Measurements from ENCODE around the gene SAMD8.

Gene SAMD8

DNA sequence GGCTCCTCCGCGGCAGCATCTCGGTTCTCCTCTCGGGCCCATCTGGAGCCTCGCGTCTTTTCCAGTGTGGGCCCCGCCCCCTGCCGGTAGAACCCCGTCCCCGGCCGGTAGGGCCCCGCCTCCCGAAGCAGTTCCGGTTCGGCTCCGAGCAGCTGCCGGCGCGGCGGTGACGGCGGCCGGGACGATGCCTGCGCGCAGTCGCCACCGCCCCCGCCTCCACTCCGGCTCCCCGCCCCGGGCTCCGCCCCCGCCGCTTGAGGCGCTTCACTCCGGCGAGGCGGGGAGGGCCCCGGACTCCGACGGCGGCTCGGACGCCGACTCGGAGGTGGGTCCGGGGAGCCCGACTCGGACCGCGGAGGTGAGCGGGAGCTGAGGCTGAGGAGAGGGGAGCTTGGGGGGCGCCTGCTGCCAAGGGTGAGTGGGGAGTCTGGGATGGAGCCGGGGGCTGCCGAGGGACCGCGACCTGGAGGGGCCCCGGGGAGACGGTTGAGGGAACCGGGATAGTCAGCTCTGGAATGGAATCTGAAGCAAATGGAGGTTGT, at the start of gene SAMD8:
TSS of gene SAMD8 (plus strand) at position 292 of the 542 bp plus-strand sequence. CDS start 38,873 bp downstream, outside the sequence.
- Mint-ChIP-seq H3K4me3 (peak within 1 kb of the TSS; percentile 97), H3K27me3 (no peaks in the 10 kb centered on the region), H3K27ac (peak within 1 kb of the TSS; percentile 94), H3K36me3 (ENCODE audit: low read depth) (peaks cover 19% of the 10 kb centered on the region), H3K4me1 (ENCODE audit: low read depth) (peaks cover 60% of the 10 kb centered on the region), H3K9me3 (no peaks in the 10 kb centered on the region)

DNA sequence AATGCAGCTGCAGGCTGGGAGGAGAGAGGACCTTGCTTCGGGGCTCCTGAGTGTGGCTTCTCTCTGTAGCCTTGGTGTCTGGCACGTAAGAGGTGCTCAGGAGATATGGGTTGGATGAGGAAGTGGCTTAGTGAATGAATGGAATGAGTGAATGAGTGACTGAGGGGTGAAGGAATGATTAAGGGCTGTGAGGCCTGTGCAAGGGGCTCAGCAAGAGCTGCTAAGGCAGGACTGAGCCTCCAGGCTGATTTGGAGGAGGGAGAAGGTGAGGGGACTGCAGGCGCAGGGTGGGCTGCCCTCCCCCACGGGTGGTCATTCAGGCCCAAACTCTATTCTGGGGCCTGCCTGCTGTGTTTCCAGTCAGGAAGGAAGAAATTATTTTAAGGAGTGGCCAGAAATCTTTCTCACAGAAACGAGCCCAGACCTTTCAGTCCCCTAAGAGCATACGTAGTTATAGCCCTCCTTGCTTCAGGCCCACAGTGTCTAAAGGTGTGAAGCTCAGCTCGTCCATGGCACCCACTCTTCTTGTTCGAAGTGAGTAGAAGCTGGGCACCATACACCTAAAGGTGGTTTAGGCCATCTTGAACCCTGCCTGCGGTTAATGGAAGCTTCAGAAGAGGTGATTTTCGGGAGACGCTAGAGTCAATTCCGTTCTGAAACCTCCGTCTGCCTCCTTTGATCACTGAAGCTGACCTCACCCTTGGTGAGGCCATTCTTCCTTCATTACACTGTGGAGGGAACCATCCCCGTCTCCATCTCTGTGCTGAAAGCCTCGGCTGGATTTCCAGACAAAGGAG, 49.5 kb upstream of the SAMD8 start:
- H3K4me1 Mint-ChIP-seq (ENCODE audit: low read depth): no peaks in the 10 kb centered on the region
- H3K27me3 Mint-ChIP-seq: no peaks in the 10 kb centered on the region
- no peak overlapping the region for H3K4me3 Mint-ChIP-seq
- H3K27ac Mint-ChIP-seq: no peak overlapping the region
- no peaks in the 10 kb centered on the region for H3K36me3 Mint-ChIP-seq (ENCODE audit: low read depth)
- H3K9me3 Mint-ChIP-seq: no peaks in the 10 kb centered on the region

DNA sequence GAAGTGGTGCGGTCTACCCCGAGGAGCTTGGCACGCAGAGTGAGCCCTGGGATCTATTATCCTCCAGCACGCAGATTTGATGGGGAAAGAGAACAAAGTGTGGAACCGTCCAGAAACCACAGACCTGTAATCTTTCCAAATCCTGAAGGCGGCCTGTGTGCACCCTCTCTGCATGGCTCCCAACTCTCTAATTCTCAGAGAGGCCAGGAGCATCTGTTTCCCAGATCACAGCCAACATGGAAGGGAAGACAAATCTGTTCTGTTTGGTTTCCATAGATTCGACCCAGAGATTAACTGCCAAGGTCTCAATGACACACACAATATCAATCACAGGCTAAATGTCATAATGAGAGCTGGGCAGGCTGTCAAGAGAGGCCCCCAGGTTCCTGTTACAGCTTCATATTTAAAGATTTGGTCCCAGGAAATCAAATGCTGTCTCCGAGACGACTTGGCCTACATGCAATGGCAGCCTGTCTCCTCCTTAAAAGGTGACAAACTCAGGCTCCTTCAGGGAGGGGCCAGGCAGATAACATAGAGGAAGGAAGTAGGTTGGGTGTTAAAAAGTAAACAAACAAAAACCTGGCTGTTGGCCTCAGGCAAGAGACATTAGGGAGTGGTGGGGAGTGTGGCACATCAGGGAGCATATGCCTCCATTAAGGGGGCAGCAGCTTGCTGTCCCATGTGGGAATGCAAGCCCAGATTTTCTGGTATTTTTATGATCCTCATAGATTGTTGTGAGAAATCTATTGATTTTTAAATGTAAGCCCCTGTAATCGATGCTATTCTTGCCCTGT, 48.8 kb upstream of the SAMD8 start:
- no peaks in the 10 kb centered on the region for H3K9me3 Mint-ChIP-seq
- H3K27me3 Mint-ChIP-seq: no peaks in the 10 kb centered on the region
- no peaks in the 10 kb centered on the region for H3K4me1 Mint-ChIP-seq (ENCODE audit: low read depth)
- no peak overlapping the region for H3K4me3 Mint-ChIP-seq
- no peak overlapping the region for H3K27ac Mint-ChIP-seq
- no peaks in the 10 kb centered on the region for H3K36me3 Mint-ChIP-seq (ENCODE audit: low read depth)

DNA sequence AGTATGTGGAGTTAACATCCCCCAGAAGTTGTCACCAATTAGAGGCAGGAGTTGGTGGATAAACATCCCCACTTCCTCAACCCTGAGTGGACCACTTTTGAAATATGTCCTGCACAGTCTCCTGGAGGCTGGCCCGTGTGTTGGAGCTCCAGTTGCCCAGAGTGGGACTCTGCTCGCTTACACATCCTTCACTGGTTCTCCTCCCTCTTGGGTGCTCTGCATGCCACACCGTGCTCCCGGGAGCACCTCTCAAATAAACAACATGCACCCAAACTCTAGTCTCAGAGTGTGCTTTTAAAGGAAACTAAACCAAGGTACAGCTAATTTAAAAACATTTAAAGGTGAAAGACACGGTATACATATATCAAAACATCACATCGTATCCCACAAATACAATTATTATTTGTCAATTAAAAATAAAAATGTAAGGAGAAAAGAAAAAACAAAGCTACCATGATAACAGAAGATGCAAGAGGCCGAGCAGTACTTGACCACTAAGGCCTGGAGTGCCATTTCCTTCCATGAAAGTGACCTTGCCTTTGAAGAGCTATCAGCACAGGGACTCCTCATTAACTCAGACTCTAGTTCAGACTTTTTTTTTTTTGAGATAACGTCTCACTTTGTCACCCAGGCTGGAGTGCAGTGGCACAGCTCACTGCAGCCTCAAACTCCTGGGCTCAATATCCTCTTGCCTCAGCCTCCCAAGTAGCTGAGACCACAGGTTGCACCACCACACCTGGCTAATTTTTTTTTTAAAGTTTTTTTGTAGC, 47.8 kb upstream of the SAMD8 start:
- no peaks in the 10 kb centered on the region for H3K4me1 Mint-ChIP-seq (ENCODE audit: low read depth)
- no peak overlapping the region for H3K4me3 Mint-ChIP-seq
- H3K27me3 Mint-ChIP-seq: no peaks in the 10 kb centered on the region
- H3K36me3 Mint-ChIP-seq (ENCODE audit: low read depth): no peaks in the 10 kb centered on the region
- no peaks in the 10 kb centered on the region for H3K9me3 Mint-ChIP-seq
- H3K27ac Mint-ChIP-seq: no peak overlapping the region

DNA sequence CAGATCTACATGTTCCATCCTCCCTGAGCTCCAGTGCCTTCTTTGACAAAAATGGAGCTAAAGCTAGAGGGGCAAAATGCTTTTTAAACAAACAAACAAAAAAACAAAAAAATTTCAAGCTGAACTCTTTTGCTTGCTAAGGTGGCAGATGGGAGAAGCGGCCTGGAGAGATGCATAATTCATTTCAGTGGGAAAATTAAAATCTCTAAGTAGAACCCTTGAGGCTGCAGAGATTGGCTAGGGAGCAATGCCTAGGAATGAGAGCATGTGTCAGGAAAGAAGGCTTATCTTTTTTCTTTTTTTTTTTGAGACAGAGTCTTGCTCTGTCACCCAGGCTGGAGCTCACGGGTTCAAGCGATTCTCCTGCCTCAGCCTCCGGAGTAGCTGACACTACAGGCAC, 46.4 kb upstream of the SAMD8 start:
- Mint-ChIP-seq H3K27me3 (no peaks in the 10 kb centered on the region), H3K4me1 (ENCODE audit: low read depth) (no peaks in the 10 kb centered on the region), H3K9me3 (no peaks in the 10 kb centered on the region)

DNA sequence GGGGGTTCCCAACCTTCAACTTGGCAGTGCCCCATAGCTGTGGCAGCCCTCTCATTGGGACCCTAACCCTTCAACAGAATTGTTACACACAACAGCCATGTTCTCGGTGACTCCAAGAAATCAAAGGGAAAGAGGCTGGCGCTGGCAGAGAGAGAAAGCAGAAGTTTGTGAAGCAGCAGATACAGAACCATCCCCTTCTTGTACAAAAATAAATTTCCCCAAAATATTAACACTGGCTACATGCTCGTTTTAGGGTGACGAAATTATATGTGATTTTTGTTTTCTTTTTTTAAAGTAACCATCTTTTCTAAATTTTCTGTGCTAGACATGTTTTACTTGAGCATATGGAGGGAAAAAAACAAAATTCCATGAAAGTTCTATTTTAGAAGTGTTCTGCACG, 45.2 kb upstream of the SAMD8 start:
- no peaks in the 10 kb centered on the region for H3K4me1 Mint-ChIP-seq (ENCODE audit: low read depth)
- no peaks in the 10 kb centered on the region for H3K9me3 Mint-ChIP-seq
- no peak overlapping the region for H3K4me3 Mint-ChIP-seq
- H3K36me3 Mint-ChIP-seq (ENCODE audit: low read depth): no peaks in the 10 kb centered on the region
- no peaks in the 10 kb centered on the region for H3K27me3 Mint-ChIP-seq
- no peak overlapping the region for H3K27ac Mint-ChIP-seq

More for the DNA sequence above, 46.4 kb upstream of the SAMD8 start:
- no peaks in the 10 kb centered on the region for H3K36me3 Mint-ChIP-seq (ENCODE audit: low read depth)
- H3K4me3 Mint-ChIP-seq: no peak overlapping the region
- H3K27ac Mint-ChIP-seq: no peak overlapping the region

DNA sequence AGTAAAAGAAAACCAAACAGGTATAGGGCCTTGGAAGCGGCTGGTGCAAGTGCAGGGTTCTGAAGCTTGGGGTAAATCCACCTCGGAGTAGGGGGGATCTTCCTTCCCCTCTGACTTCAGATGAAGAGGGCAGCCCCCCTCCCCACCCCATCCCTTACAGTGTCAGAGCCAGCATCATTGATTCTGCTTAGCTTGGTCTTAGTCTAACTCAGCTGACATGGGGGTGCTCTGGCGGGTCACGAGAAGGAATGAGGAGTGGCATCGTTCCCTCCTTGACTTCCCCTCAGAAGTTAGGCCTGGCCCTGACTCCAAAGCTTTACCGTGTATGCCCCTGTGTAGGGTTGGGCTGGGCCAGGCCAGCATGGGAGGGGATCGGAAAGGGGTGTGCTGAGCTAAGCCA, 44.2 kb upstream of the SAMD8 start:
- H3K27ac Mint-ChIP-seq: no peak overlapping the region
- H3K9me3 Mint-ChIP-seq: no peaks in the 10 kb centered on the region
- H3K27me3 Mint-ChIP-seq: no peaks in the 10 kb centered on the region
- H3K4me1 Mint-ChIP-seq (ENCODE audit: low read depth): no peaks in the 10 kb centered on the region
- no peaks in the 10 kb centered on the region for H3K36me3 Mint-ChIP-seq (ENCODE audit: low read depth)
- no peak overlapping the region for H3K4me3 Mint-ChIP-seq

DNA sequence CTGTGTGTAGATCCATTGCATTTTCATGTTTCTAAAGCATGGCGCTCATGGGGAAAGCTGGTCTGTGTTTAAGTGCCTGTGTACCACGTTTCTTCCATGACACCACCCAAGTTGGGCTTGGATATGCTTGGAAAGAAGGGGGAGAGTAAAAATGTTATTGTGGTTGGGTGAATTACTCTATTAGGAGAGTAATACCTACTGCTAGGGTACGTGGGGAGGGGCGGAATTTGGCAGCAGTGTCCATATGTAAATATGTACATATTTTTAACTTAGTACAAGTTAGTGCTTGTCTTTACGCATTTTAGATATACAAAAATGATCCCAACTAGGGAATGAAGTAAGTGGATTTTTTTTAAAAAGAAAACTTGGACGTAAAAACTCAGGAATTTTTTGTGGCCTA, 42.9 kb upstream of the SAMD8 start:
- no peaks in the 10 kb centered on the region for H3K4me1 Mint-ChIP-seq (ENCODE audit: low read depth)
- no peak overlapping the region for H3K4me3 Mint-ChIP-seq
- no peaks in the 10 kb centered on the region for H3K9me3 Mint-ChIP-seq
- H3K27me3 Mint-ChIP-seq: no peaks in the 10 kb centered on the region
- no peak overlapping the region for H3K27ac Mint-ChIP-seq
- no peaks in the 10 kb centered on the region for H3K36me3 Mint-ChIP-seq (ENCODE audit: low read depth)

DNA sequence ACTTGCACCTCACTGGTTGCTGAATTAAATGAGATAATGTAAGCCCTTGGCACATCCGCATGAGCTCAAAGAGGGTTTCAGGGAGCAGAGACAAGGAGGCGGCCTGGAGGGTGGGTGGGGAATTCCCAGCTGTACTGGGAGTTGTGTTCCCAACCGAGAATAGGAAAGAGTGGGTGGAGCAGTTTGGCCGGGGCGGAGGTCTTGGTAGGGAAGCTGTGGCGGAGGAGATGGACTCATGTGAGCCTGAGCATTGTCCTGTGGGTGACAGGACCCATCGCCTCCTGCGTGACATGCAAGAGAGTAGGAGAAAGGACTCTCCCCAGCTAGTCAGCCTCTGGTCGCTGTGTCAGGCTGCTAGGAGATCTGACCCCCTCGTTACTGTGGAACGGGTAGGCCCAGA, 41.0 kb upstream of the SAMD8 start:
- peaks cover 9% of the 10 kb centered on the region for H3K4me1 Mint-ChIP-seq (ENCODE audit: low read depth)
- H3K4me3 Mint-ChIP-seq: no peak overlapping the region
- H3K9me3 Mint-ChIP-seq: no peaks in the 10 kb centered on the region
- no peaks in the 10 kb centered on the region for H3K36me3 Mint-ChIP-seq (ENCODE audit: low read depth)
- H3K27me3 Mint-ChIP-seq: no peaks in the 10 kb centered on the region
- peak overlapping the region; percentile 24 for H3K27ac Mint-ChIP-seq

DNA sequence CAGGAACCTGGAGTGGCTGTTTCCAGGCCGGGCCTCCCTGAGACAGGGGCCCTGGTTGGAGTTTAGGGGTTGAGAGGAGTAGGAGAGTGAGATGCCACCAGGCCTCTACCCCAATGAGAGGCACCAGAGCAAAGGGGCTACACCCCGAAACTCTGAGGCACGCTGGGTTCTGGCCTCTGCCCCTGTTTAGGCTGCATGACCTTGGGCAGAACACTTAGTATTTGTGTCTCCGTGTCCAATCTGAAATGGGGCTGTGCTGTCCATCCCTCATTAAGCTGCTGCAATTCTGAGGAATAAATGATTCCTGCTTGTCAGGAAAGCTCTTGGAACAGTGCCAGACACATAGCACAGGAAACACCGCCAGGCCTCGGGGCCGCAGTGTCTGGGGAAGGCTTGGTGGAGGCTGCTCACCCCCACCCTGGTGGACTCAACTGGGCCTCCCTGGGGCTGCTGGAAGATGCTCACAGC, 40.5 kb upstream of the SAMD8 start:
- no peaks in the 10 kb centered on the region for H3K9me3 Mint-ChIP-seq
- no peaks in the 10 kb centered on the region for H3K36me3 Mint-ChIP-seq (ENCODE audit: low read depth)
- peaks cover 9% of the 10 kb centered on the region for H3K4me1 Mint-ChIP-seq (ENCODE audit: low read depth)
- no peaks in the 10 kb centered on the region for H3K27me3 Mint-ChIP-seq
- no peak overlapping the region for H3K27ac Mint-ChIP-seq
- no peak overlapping the region for H3K4me3 Mint-ChIP-seq

DNA sequence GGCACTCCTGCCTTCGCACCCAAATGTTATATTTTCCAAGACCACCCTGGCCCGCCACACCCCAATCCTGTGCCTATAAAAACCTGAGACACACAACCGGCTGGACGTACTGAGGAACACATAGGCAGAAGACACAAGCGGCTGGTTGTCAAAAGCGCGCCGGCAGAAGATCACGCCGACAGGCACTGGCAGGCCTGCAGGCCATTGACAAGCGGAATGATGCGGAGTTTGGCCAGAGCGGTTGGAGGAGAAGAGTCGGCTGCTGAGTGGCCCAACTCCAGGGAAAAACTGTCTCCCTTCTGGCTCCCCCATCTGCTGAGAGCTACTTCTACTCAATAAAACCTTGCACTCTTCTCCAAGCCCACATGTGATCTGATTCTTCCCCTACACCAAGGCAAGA, 39.7 kb upstream of the SAMD8 start:
- Mint-ChIP-seq H3K27me3 (no peaks in the 10 kb centered on the region), H3K4me1 (ENCODE audit: low read depth) (peaks cover 9% of the 10 kb centered on the region), H3K9me3 (no peaks in the 10 kb centered on the region), H3K36me3 (ENCODE audit: low read depth) (no peaks in the 10 kb centered on the region), H3K27ac (peak overlapping the region; percentile 26), H3K4me3 (no peak overlapping the region)

DNA sequence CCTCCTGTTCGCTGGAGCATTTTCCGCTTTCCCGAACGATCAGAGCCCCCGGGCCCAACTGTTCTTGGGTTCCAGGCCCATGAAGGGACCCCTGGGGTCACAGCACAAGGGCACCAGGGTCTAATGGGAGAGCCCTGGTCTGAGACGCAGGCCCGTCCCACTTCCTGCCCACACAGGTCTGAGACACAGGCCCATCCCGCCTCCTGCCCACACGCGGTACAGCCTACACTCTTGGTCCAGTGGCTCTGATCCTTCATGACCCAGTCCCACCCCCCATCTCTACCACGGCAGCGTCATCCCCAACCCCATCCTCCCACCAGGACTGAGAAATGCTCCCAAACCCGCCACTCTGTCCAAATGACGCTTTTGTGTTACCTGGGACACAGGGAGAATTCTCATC, 38.7 kb upstream of the SAMD8 start:
- Mint-ChIP-seq H3K27me3 (no peaks in the 10 kb centered on the region), H3K36me3 (ENCODE audit: low read depth) (no peaks in the 10 kb centered on the region), H3K4me1 (ENCODE audit: low read depth) (peaks cover 9% of the 10 kb centered on the region), H3K9me3 (no peaks in the 10 kb centered on the region), H3K27ac (no peak overlapping the region), H3K4me3 (no peak overlapping the region)

DNA sequence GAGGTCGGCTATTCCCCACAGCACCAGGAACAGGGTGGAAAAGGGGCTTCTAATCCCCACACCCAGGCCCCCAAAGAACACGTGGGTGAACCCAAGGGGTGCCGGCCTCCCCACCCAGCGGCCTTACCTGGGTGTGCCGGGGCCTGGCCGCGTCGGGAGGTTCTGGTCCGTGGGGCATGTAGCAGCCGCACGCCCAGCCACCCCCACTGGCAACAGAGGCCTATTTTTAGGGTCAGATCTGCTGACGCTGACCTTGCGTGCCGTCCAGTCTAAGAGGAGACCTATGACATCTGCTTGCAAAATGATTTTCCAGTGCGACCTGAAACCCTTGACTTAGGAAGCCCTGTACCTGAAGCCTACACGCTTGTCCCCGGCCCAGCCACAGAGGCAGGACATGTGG, 38.0 kb upstream of the SAMD8 start:
- H3K27ac Mint-ChIP-seq: no peak overlapping the region
- H3K27me3 Mint-ChIP-seq: no peaks in the 10 kb centered on the region
- no peaks in the 10 kb centered on the region for H3K36me3 Mint-ChIP-seq (ENCODE audit: low read depth)
- H3K9me3 Mint-ChIP-seq: no peaks in the 10 kb centered on the region
- peaks cover 9% of the 10 kb centered on the region for H3K4me1 Mint-ChIP-seq (ENCODE audit: low read depth)
- H3K4me3 Mint-ChIP-seq: no peak overlapping the region

DNA sequence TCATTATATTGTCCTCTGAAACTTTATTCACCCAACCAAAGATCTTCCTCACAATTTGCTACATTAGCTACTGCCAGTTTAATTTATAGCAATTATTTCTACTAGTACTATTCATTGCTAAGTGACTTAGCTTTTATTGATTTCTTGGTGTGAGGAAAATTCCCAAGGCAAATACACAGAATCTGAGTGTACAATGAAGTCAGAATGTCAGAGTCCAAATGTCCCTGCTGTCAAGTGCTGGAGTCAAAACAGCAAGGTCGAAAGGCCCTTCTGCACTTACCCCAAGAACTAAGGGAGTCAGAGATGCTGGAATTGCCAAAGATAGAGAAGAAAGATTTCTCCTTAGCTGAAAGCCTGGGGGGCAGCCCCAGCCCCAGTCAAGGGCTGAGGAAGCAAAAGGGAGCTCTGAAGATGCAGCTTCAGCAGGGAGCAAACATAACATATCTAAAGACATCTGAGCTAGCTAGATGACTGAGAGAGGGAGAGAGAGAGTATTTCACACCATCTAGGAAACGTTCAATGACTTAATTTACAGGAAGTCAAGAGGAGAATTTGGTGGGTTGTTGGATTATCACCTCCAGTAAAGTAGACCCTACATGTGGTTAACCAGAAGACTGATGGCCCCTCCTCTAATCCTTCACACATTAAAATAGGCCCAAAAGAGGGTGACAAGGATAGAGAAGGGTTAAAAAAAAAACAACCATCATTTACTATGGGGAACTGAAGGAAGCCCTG, 36.6 kb upstream of the SAMD8 start:
- Mint-ChIP-seq H3K4me1 (ENCODE audit: low read depth) (peaks cover 9% of the 10 kb centered on the region), H3K27ac (no peak overlapping the region), H3K4me3 (no peak overlapping the region)

More for the DNA sequence above, 36.6 kb upstream of the SAMD8 start:
- Mint-ChIP-seq H3K9me3 (no peaks in the 10 kb centered on the region), H3K36me3 (ENCODE audit: low read depth) (no peaks in the 10 kb centered on the region), H3K27me3 (no peaks in the 10 kb centered on the region)

All from stimulated activated naive CD8-positive, alpha-beta T cell treated with anti-CD3 and anti-CD28 coated beads, Interleukin-15, Interleukin-2, amounts not matched to agents 100 ng/mL and 50 ng/mL, for 24 hours (primary cell).